Glutamatergic neuron (in vitro differentiated cells): Measurements from ENCODE around the gene CNTN1. TPM values are rescaled to one million over a fixed set of nuclear protein-coding genes. Genes with fewer than 3 reads are reported as not detected.

Experiments used
- DNase-seq: peaks from one replicate; pipeline ENCODE4 v3.0.0; 2022
- H3K27ac Mint-ChIP-seq: one replicate; pipeline ENCODE4 v1.8.0; 2020; ENCODE audit warnings: mild to moderate bottlenecking, mixed read lengths, inconsistent platforms; ENCODE audit not compliant: unreplicated experiment
- H3K27me3 Mint-ChIP-seq: one replicate; pipeline ENCODE4 v1.8.0; 2020; ENCODE audit warnings: mild to moderate bottlenecking, moderate library complexity, mixed read lengths, inconsistent platforms; ENCODE audit not compliant: unreplicated experiment
- H3K36me3 Mint-ChIP-seq: one replicate; pipeline ENCODE4 v1.8.0; 2020; ENCODE audit warnings: mild to moderate bottlenecking, mixed read lengths, inconsistent platforms; ENCODE audit not compliant: unreplicated experiment
- H3K4me1 Mint-ChIP-seq: one replicate; pipeline ENCODE4 v1.8.0; 2020; ENCODE audit warnings: mild to moderate bottlenecking, low read depth, mixed read lengths, inconsistent platforms; ENCODE audit not compliant: unreplicated experiment
- H3K4me3 Mint-ChIP-seq: one replicate; pipeline ENCODE4 v1.8.0; 2020; ENCODE audit warnings: mild to moderate bottlenecking, mixed read lengths, inconsistent platforms; ENCODE audit not compliant: unreplicated experiment
- H3K9me3 Mint-ChIP-seq: one replicate; pipeline ENCODE4 v1.8.0; 2020; ENCODE audit warnings: mild to moderate bottlenecking, moderate library complexity, mixed read lengths, inconsistent platforms; ENCODE audit not compliant: unreplicated experiment
- CTCF ChIP-seq: fragments of 200-600 bp; sonication (generic); IDR thresholded peaks from one replicate; pipeline ENCODE4 v1.5.0; 2021; ENCODE audit not compliant: partially characterized antibody, unreplicated experiment
- total RNA-seq: library from RNA; stranded (reverse); fragmentation: NEBNext Ultra II Directional; extraction: Animal tissue kit (Norgen Biotek cat#: 25700); gene quantifications from one replicate; pipeline ENCODE4 v1.2.1, GENCODE V29; 2021; ENCODE audit not compliant: unreplicated experiment

Gene CNTN1
- total RNA-seq, 1 donor from 2014 or later = 81.4 TPM

- H3K36me3 Mint-ChIP-seq = no peaks in the 10 kb centered on the region
- H3K9me3 Mint-ChIP-seq = no peaks in the 10 kb centered on the region
- H3K27me3 Mint-ChIP-seq = no peaks in the 10 kb centered on the region
- H3K4me3 Mint-ChIP-seq = no peak overlapping the region
- no peak overlapping the region for H3K27ac Mint-ChIP-seq
- no peaks in the 10 kb centered on the region for H3K4me1 Mint-ChIP-seq
- no peak for TF ChIP-seq CTCF
- DNase-seq = no peak
These were observed 34.1 kb downstream of the CNTN1 start for GRCh38 chr12:40726366-40726765.

GRCh38 chr12:40727774-40728483 lies 35.7 kb downstream of the CNTN1 start:
- Mint-ChIP-seq H3K36me3 (no peaks in the 10 kb centered on the region), H3K9me3 (no peaks in the 10 kb centered on the region), H3K4me3 (no peak overlapping the region), H3K27me3 (no peaks in the 10 kb centered on the region), H3K27ac (peak overlapping the region; percentile 33), H3K4me1 (no peaks in the 10 kb centered on the region)
- peak; percentile 19 for DNase-seq
- TF ChIP-seq CTCF = no peak

DNA sequence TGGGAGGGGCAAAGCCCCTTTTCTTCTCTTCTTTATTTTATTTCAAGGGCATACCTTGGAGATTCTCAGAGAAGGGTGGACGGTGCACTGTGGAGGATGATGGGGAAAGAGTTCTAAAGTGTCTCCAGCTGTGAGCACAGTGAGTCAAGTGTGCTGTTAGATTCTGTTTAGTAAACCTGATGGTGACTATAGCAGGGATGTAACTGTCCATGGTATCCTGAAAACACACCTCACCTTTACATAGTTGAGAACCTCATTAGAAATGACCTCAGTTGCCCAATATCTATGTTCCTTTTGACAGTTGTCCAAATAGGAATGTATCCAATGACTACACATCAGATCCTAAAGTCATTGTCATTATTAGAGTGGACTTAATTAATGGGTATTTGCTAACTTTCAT lies 38.0 kb downstream of the CNTN1 start:
- no peak for DNase-seq
- Mint-ChIP-seq H3K4me1 (peaks cover 3% of the 10 kb centered on the region), H3K9me3 (no peaks in the 10 kb centered on the region), H3K27ac (no peak overlapping the region), H3K27me3 (no peaks in the 10 kb centered on the region), H3K36me3 (no peaks in the 10 kb centered on the region), H3K4me3 (no peak overlapping the region)
- no peak for TF ChIP-seq CTCF

DNA sequence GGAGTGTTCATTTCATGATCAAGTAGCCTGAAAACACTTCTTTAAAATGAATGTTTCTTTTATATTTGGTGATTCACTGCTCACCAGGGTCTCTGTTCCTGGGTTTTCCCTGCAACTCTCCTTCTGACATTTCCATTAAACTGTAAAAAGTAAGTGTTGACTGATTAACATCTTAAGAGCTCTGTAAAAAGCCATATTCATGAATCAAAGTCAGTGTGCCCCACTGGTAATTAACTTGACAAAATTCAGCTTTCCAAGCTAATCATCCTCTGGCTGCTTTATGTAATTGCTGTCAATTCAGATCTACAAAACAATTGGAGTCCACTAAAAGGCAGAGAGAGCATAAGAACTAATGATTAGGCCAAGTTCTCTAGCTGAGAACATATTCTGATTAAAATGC lies 41.6 kb downstream of the CNTN1 start:
- Mint-ChIP-seq H3K4me3 (no peak overlapping the region), H3K36me3 (no peaks in the 10 kb centered on the region), H3K4me1 (peaks cover 10% of the 10 kb centered on the region), H3K27ac (no peak overlapping the region), H3K27me3 (no peaks in the 10 kb centered on the region), H3K9me3 (no peaks in the 10 kb centered on the region)
- TF ChIP-seq CTCF = no peak
- DNase-seq = no peak

GRCh38 chr12:40734276-40734675 lies 42.0 kb downstream of the CNTN1 start:
- no peak overlapping the region for H3K4me3 Mint-ChIP-seq
- H3K27me3 Mint-ChIP-seq = no peaks in the 10 kb centered on the region
- peaks cover 10% of the 10 kb centered on the region for H3K4me1 Mint-ChIP-seq
- H3K9me3 Mint-ChIP-seq = no peaks in the 10 kb centered on the region
- no peak overlapping the region for H3K27ac Mint-ChIP-seq
- TF ChIP-seq CTCF = no peak
- no peaks in the 10 kb centered on the region for H3K36me3 Mint-ChIP-seq
- no peak for DNase-seq
